ENCODE results near the gene RELN. TPM values are rescaled to one million over a fixed set of nuclear protein-coding genes. Genes with fewer than 3 reads are reported as not detected.
A peak's percentile ranks its signal among the peaks of the same experiment; 100 is the strongest.

RELN gene
- total and polyA plus RNA-seq, 2 of the 13 experiments (the other 11 are each of a cell fraction or from before 2014, with no cell fraction given), result 315 to 332 TPM

DNA sequence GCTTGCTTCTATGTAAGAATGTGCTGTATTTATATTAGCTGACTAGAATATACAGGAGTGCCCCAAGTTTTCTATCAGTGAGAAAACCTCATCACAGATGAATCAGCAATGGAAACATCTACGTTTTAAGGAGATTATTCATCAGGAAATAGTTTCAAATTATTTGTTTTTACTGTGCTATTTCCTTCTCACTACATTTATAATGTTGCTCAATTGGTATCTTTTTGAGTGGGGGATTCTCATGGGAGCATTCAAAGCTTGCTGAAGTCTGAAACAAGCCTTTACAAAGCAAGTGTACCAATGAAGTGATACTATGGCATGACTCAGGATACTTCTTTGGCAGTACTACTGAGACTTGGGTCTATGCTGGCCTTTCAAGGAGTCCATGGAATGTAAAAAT, 352.4 kb downstream of the RELN start:
- peaks cover 0 to 31% of the 10 kb centered on the region in 2 experiments; a peak in 3 of 5 replicates for H3K36me3 ChIP-seq (replicated peaks in 1 of 2; ENCODE audit: control insufficient read depth in 1 of 2, insufficient read depth in 2 of 2, low read length in 2 of 2)
- no peak for TF ChIP-seq CBX1 (IDR thresholded peaks at IDR 0.05; ENCODE audit: low read depth)
- TF ChIP-seq RBM22 (optimal IDR thresholded peaks at IDR 0.05; ENCODE audit: low read length), result peak; percentile 21
- H3K27me3 ChIP-seq (ENCODE audit: control insufficient read depth in 1 of 2, insufficient read depth in 2 of 2, low read length in 2 of 2), result no peaks in the 10 kb centered on the region
- H3K27ac ChIP-seq (ENCODE audit: extremely low read length, insufficient read depth, low read length), result no peak overlapping the region
- H3K79me2 ChIP-seq (ENCODE audit: insufficient read depth, low read length), result no peaks in the 10 kb centered on the region
- FAIRE-seq (no peak), DNase-seq (ENCODE audit: low spot score) (no peak), ATAC-seq (no peak)
- POLR2A ChIA-PET, result no interaction called here
- intact Hi-C loops (cut with micrococcal nuclease; ENCODE audit: unreplicated experiment) (no loop called here), in situ Hi-C loops (cut with HindIII; ENCODE audit: extremely low pct_ligation_motif_present, low pct_unique_long_range_greater_than_20kb) (no loop called here)
- WGBS (ENCODE audit: low lambda C conversion rate), result 65% methylated on average over 1 of the region's 1 CpG
- no peak overlapping the region for H2AFZ ChIP-seq (ENCODE audit: low read length)
- H3K4me2 ChIP-seq (ENCODE audit: low read depth, low read length), result no peak overlapping the region
- H3K4me3 ChIP-seq (replicated peaks in 1 of 3; ENCODE audit: insufficient read depth in 1 of 3, low read depth in 2 of 3, low read length in 3 of 3), result no peak overlapping the region
- no peaks in the 10 kb centered on the region for H4K20me1 ChIP-seq (ENCODE audit: insufficient read depth, low read length)
- no peaks in the 10 kb centered on the region for H3K4me1 ChIP-seq (ENCODE audit: insufficient read depth, low read length)
- CTCF ChIA-PET (ENCODE audit: low intra/inter-chr PET ratio, low total read pairs), result no interaction called here
- H3K9me3 ChIP-seq (ENCODE audit: low read length), result no peaks in the 10 kb centered on the region
- BruUV-seq (replicated peaks), result no TSS peak
- H3K9ac ChIP-seq (ENCODE audit: insufficient read depth, low read depth, low read length), result no peak overlapping the region

DNA sequence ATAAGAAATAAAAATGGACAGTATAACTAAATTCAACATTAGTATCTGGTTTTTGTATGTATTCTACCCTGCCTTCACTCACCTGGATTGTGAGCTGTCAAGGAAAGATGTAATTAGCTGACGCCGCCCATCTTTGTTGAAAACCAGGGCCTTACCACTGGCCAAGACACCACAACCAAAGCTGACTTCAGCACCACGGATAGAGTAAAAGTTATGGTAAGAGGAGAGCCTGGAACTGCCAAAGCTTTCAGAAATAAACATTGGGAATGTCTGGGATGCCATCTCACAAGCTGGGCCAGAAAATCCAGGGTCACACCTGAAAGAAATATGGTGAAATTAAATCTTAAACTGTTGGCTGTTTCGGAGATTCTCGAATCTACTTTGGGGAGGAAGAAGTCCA, 353.3 kb downstream of the RELN start:
- Histone ChIP-seq H2AFZ (ENCODE audit: low read length) (no peak overlapping the region), H3K36me3 (replicated peaks in 1 of 2; ENCODE audit: control insufficient read depth in 1 of 2, insufficient read depth in 2 of 2, low read length in 2 of 2) (peaks cover 0 to 28% of the 10 kb centered on the region in 2 experiments; a peak in 3 of 5 replicates), H3K79me2 (ENCODE audit: insufficient read depth, low read length) (no peaks in the 10 kb centered on the region), H3K4me2 (ENCODE audit: low read depth, low read length) (no peak overlapping the region), H3K27me3 (ENCODE audit: control insufficient read depth in 1 of 2, insufficient read depth in 2 of 2, low read length in 2 of 2) (no peaks in the 10 kb centered on the region), H3K4me3 (replicated peaks in 1 of 3; ENCODE audit: insufficient read depth in 1 of 3, low read depth in 2 of 3, low read length in 3 of 3) (no peak overlapping the region), H3K27ac (ENCODE audit: extremely low read length, insufficient read depth, low read length) (no peak overlapping the region), H3K9me3 (ENCODE audit: low read length) (no peaks in the 10 kb centered on the region), H4K20me1 (ENCODE audit: insufficient read depth, low read length) (no peaks in the 10 kb centered on the region), H3K9ac (ENCODE audit: insufficient read depth, low read depth, low read length) (no peak overlapping the region), H3K4me1 (ENCODE audit: insufficient read depth, low read length) (no peaks in the 10 kb centered on the region)
- BruUV-seq (replicated peaks), result no TSS peak
- DNase-seq (ENCODE audit: low spot score), result no peak
- 73% methylated on average over 5 of the region's 5 CpGs for WGBS (ENCODE audit: low lambda C conversion rate)
- in situ Hi-C loops (cut with HindIII; ENCODE audit: extremely low pct_ligation_motif_present, low pct_unique_long_range_greater_than_20kb) (no loop called here), intact Hi-C loops (cut with micrococcal nuclease; ENCODE audit: unreplicated experiment) (no loop called here)
- peak; percentile 91 for TF ChIP-seq MIER2 (CRISPR knock-in tag; IDR thresholded peaks at IDR 0.05)
- no peak for TF ChIP-seq ZNF768 (CRISPR knock-in tag; IDR thresholded peaks at IDR 0.05)
- 0 out of 2 replicates have a peak, but pooled peaks have one; percentile 37 for TF ChIP-seq EHMT2 (IDR thresholded peaks at IDR 0.05; ENCODE audit: borderline replicate concordance, low read depth, low read length)
- TF ChIP-seq, protein P1, sequence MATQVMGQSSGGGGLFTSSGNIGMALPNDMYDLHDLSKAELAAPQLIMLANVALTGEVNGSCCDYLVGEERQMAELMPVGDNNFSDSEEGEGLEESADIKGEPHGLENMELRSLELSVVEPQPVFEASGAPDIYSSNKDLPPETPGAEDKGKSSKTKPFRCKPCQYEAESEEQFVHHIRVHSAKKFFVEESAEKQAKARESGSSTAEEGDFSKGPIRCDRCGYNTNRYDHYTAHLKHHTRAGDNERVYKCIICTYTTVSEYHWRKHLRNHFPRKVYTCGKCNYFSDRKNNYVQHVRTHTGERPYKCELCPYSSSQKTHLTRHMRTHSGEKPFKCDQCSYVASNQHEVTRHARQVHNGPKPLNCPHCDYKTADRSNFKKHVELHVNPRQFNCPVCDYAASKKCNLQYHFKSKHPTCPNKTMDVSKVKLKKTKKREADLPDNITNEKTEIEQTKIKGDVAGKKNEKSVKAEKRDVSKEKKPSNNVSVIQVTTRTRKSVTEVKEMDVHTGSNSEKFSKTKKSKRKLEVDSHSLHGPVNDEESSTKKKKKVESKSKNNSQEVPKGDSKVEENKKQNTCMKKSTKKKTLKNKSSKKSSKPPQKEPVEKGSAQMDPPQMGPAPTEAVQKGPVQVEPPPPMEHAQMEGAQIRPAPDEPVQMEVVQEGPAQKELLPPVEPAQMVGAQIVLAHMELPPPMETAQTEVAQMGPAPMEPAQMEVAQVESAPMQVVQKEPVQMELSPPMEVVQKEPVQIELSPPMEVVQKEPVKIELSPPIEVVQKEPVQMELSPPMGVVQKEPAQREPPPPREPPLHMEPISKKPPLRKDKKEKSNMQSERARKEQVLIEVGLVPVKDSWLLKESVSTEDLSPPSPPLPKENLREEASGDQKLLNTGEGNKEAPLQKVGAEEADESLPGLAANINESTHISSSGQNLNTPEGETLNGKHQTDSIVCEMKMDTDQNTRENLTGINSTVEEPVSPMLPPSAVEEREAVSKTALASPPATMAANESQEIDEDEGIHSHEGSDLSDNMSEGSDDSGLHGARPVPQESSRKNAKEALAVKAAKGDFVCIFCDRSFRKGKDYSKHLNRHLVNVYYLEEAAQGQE (IDR thresholded peaks at IDR 0.05; ENCODE audit: borderline replicate concordance in 1 of 2, low read depth in 1 of 2, low read length in 2 of 2), result peak; percentile 32 to 90
- POLR2A ChIA-PET, result no interaction called here
- FAIRE-seq, result no peak
- no peak for ATAC-seq
- CTCF ChIA-PET (ENCODE audit: low intra/inter-chr PET ratio, low total read pairs), result no interaction called here
